ENCODE results near the gene SULT6B1. TPM values are rescaled to one million over a fixed set of nuclear protein-coding genes. Genes with fewer than 3 reads are reported as not detected.

The SULT6B1 gene
- total RNA-seq, 3 donors from 2014 or later: not detected

DNA sequence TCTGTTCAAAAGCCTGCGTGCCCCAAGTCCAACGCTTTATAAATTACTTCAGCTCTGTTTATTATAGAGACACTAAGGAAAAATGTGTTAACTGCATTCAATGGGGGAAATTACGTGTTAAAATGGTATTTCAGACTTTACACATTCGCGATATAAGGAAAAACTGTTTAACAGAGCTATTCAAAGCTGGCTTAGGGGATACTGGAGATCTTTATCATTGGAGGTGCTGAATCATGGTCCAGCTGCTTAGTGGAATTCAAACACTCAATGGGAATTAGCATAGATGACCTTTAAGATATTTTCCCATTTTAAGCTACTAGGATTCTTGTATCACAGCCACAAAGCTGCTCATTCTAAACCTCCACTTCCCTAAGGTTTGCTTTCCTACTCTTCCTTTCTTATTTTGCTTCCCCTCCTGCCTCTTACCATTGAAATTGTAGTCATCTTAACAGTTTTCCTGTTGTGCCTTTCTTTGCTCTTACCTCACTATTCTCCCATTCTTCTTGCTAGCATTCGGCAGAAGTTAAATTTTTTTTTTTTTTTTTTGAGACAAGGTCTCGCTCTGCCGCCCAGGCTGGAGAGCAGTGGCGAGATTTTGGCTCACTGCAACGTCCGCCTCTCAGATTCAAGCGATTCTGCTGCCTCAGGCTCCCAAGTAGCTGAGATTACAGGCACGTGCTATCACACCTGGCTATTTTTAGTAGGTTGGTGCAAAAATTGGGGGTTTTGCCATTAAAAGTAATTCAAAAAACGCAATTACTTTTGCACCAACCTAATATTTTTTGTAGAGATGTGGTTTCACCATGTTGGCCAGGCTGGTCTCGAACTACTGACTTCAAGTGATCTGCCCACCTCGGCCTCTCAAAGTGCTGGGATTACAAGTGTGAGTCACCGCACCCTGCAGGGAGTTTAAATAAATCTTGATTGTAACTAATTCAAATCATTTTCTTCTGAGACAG is 6.5 kb downstream of the SULT6B1 start:
- Mint-ChIP-seq H3K9me3 (no peaks in the 10 kb centered on the region), H3K4me3 (no peak overlapping the region), H3K36me3 (ENCODE audit: insufficient read depth) (no peaks in the 10 kb centered on the region), H3K27me3 (ENCODE audit: low read depth) (peaks cover 10% of the 10 kb centered on the region), H3K4me1 (ENCODE audit: low read depth) (no peaks in the 10 kb centered on the region)
- DNase-seq (no peak), ATAC-seq (no peak)

DNA sequence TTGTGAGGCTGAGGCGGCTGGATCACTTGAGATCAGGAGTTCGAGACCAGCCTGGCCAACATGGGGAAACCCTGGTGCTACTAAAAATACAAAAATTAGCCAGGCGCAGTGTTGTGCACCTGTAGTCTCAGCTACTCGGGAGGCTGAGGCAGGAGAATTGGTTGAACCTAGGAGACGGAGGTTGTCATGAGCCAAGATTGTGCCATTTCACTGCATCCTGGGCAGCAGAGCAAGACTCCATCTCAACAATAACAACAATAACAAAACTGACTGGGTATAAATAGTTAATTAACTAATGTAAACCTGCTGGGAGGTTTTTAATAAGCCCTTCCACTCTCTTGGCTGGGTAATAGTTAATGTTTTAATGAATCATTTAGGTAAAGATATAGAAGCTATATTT is 7.8 kb downstream of the SULT6B1 start:
- ATAC-seq (no peak), DNase-seq (no peak)
- no peak overlapping the region for H3K4me3 Mint-ChIP-seq
- H3K4me1 Mint-ChIP-seq (ENCODE audit: low read depth): no peaks in the 10 kb centered on the region
- no peaks in the 10 kb centered on the region for H3K36me3 Mint-ChIP-seq (ENCODE audit: insufficient read depth)
- peaks cover 10% of the 10 kb centered on the region for H3K27me3 Mint-ChIP-seq (ENCODE audit: low read depth)
- no peaks in the 10 kb centered on the region for H3K9me3 Mint-ChIP-seq

DNA sequence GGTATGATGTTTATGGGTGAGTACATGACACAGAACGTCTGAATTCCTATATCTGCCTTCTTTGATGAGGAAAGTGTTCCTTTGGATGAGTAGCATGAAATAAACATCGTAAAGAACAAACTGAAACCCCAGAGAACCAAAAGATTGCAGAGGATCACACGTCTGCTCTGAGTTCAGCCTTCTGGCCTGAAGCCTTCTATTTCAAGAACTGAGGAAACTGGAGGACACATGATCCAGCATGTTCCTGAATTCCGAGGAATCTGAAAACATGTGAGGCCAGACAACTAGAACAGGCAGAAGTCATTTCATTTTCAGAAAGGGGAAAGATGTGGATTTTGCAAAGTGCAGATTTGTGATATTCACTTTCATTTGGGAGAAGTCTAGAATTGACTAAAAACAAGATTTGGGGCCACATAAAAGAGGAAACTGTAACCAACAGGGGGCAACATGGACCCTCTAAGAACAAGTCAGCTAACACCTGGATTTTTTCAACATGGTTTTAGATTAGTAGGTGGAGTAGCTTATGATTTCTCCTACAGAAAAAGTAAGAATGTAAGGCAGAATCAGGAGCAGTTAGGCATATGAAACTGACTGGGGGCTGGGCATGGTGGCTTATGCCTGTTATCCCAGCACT is 8.3 kb downstream of the SULT6B1 start:
- H3K9me3 Mint-ChIP-seq: no peaks in the 10 kb centered on the region
- no peak overlapping the region for H3K4me3 Mint-ChIP-seq
- ATAC-seq (no peak), DNase-seq (no peak)
- H3K27me3 Mint-ChIP-seq (ENCODE audit: low read depth): peaks cover 10% of the 10 kb centered on the region
- H3K36me3 Mint-ChIP-seq (ENCODE audit: insufficient read depth): no peaks in the 10 kb centered on the region
- no peaks in the 10 kb centered on the region for H3K4me1 Mint-ChIP-seq (ENCODE audit: low read depth)

DNA sequence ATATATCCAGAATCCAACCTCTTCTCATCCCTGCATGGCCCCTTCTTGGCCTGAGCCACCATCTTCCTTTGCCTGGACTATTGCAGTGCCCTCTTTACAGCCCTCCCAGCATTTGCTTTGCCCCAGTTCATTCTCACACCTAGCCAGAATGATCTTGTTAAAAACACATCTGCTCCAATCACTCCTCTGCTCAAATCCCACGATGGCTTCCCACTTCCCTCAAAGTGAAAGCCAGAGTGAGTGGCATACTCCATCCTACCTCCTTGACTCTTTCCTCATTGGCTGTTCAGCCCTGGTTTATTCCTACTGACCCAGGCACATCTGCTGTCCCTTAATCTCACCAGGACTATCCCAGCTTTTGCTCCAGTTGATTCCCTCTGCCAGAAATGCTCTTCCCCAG is 14.7 kb downstream of the SULT6B1 start:
- ATAC-seq (no peak), DNase-seq (no peak)
- H3K9me3 Mint-ChIP-seq: no peaks in the 10 kb centered on the region
- no peaks in the 10 kb centered on the region for H3K4me1 Mint-ChIP-seq (ENCODE audit: low read depth)
- no peaks in the 10 kb centered on the region for H3K27me3 Mint-ChIP-seq (ENCODE audit: low read depth)
- H3K36me3 Mint-ChIP-seq (ENCODE audit: insufficient read depth): no peaks in the 10 kb centered on the region
- H3K4me3 Mint-ChIP-seq: no peak overlapping the region

DNA sequence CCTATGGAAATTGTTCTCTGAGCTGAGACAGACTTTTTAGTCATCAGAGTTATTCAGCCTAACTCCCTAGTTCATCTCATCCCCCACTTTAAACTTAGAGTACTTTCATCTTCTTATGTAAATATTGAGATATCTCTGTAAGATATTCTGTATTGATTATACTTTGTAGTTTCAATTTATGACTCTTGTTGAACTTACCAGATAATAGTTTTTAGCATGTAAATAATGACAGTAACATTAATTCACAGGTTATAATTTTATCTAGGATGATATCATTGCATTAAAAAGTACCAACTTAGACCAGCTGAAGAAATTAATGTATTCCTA is 16.9 kb downstream of the SULT6B1 start:
- no peaks in the 10 kb centered on the region for H3K9me3 Mint-ChIP-seq
- H3K27me3 Mint-ChIP-seq (ENCODE audit: low read depth): no peaks in the 10 kb centered on the region
- no peak overlapping the region for H3K4me3 Mint-ChIP-seq
- H3K4me1 Mint-ChIP-seq (ENCODE audit: low read depth): no peaks in the 10 kb centered on the region
- no peak for ATAC-seq
- H3K36me3 Mint-ChIP-seq (ENCODE audit: insufficient read depth): no peaks in the 10 kb centered on the region
- DNase-seq: no peak

DNA sequence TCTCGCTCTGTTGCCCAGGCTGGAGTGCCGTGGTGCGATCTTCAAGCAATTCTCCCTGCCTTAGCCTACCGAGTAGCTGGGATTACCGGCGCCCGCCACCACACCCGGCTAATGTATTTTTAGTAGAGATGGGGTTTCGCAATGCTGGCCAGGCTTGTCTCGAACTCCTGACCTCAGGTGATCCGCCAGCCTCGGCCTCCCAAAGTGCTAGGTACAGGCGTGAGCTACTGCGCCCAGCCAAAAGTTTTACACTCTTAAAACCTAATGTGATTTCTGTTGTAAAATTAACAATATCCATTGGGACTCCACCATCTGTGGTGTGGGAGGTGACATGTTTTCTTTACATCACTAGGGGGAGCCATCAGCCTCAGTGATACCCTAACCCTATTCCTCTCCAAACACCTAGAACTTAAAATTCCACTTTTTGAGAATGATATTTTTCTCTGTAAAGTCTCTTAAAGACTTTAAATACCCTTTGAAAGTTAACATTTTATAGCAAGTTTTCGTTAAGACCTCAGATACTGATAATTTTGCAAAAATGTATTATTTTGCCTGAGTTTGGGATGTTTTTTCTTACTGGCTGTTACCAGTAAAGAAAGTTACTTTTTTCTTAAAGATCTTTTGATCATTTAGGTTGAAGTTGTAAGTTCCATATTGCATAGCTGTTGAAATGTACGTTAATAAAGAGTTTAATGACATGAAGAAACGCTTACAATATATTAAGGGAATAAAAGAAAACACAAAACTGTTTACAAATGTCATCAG is 20.1 kb downstream of the SULT6B1 start:
- H3K4me1 Mint-ChIP-seq (ENCODE audit: low read depth): no peaks in the 10 kb centered on the region
- H3K36me3 Mint-ChIP-seq (ENCODE audit: insufficient read depth): peaks cover 4% of the 10 kb centered on the region
- no peak overlapping the region for H3K4me3 Mint-ChIP-seq
- DNase-seq (peak; percentile 19), ATAC-seq (peak; percentile 58 to 78)
- peaks cover 6% of the 10 kb centered on the region for H3K9me3 Mint-ChIP-seq
- peaks cover 1% of the 10 kb centered on the region for H3K27me3 Mint-ChIP-seq (ENCODE audit: low read depth)

DNA sequence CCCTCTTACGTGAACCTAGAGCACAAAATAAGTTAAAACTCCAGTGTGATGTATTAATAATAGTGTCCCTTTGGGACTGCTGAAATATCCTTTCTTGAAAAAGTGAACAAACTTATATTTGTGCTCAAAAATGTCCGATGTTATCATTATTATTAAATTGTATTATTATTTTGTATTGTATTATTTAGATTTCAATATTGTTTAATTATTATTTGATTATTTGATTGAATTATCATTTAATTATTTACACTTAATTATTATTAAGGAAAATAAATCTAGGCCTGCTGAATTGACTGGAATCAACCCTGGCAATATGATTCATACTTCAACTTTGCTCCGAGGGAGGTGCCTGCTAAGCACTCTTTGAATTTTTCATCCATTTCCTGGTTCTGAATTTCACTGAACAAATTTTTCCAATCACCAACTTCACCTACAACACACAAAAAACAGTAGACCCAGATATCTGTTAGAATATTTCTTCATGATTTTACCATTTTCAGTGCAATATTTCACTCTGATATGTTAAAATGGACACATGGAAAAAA is 20.8 kb downstream of the SULT6B1 start:
- peaks cover 4% of the 10 kb centered on the region for H3K36me3 Mint-ChIP-seq (ENCODE audit: insufficient read depth)
- peaks cover 6% of the 10 kb centered on the region for H3K9me3 Mint-ChIP-seq
- H3K4me1 Mint-ChIP-seq (ENCODE audit: low read depth): no peaks in the 10 kb centered on the region
- peaks cover 1% of the 10 kb centered on the region for H3K27me3 Mint-ChIP-seq (ENCODE audit: low read depth)
- no peak for ATAC-seq
- no peak overlapping the region for H3K4me3 Mint-ChIP-seq
- no peak for DNase-seq

DNA sequence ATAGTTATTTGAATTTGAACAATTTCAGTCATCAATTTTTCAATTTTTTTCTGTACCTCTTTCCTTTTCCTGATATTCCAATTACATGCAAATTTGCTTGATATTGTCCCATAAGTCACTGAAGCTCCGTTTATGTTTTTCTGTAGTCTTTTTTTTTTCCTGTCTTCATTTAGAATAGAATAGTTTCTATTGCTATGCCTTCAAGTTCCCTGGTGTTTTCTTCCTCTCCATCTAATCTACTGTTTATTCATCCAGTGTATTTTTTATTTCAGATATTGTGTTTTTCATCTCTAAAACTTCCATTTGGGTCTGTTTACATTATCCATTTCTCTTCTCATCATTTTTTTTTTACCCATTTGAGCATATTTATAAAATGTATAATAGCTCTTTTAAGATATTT is 23.7 kb downstream of the SULT6B1 start:
- ATAC-seq (no peak), DNase-seq (no peak)
- Mint-ChIP-seq H3K4me3 (no peak overlapping the region), H3K36me3 (ENCODE audit: insufficient read depth) (peaks cover 4% of the 10 kb centered on the region), H3K4me1 (ENCODE audit: low read depth) (peaks cover 10% of the 10 kb centered on the region), H3K27me3 (ENCODE audit: low read depth) (peaks cover 1% of the 10 kb centered on the region), H3K9me3 (peaks cover 6% of the 10 kb centered on the region)

DNA sequence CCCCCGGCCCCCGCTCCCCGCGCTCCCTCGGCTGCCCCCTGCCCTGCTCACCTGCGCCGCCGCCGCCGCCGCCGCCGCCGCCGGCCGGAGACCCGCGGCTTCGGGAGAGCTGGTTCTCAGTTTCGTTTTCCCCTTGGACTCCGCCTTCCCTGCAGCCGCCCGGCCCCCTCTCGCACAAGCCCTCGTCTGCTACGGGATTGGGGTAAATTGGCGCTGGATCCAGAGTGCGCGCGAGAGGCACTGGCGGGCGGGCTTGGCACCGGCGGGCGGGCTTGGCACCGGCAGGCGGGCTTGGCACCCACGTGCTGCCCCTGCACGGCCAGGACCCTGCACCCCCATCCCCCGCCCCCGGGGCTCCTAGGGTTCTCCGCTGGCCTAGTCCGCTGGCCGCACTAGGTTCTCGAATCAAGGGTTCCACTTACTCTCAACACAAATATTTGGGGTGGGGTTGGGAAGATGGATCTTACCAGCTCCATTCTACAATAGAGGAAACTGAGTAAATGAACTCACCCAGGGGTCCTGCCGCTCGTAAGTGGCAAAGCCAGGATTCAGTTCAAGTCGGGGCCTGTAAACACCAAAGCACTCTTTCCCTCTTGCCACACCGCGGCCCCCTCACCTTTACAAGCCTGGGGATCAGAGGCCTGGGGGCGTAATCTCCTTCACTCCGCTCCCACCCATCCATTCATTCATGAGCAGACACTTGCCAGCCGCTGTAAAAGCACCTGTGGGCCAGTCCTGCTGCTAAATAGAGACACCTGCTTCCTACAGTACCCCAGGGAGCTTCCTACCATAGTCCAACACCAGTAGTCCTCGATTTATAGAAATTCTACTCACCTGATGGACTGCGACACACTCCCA is 31.4 kb downstream of the SULT6B1 start, which contains the start of gene EIF2AK2:
Gene EIF2AK2 (minus strand): TSS at position 124 of the 858 bp plus-strand sequence. CDS start 9,174 bp downstream, outside the sequence.
- peaks cover 66% of the 10 kb centered on the region for H3K4me1 Mint-ChIP-seq (ENCODE audit: low read depth)
- DNase-seq (peak; percentile 71), ATAC-seq (peak; percentile 92 to 96)
- peaks cover 18% of the 10 kb centered on the region for H3K36me3 Mint-ChIP-seq (ENCODE audit: insufficient read depth)
- peak within 1 kb of the TSS; percentile 87 for H3K4me3 Mint-ChIP-seq
- no peaks in the 10 kb centered on the region for H3K27me3 Mint-ChIP-seq (ENCODE audit: low read depth)
- peaks cover 5% of the 10 kb centered on the region for H3K9me3 Mint-ChIP-seq

DNA sequence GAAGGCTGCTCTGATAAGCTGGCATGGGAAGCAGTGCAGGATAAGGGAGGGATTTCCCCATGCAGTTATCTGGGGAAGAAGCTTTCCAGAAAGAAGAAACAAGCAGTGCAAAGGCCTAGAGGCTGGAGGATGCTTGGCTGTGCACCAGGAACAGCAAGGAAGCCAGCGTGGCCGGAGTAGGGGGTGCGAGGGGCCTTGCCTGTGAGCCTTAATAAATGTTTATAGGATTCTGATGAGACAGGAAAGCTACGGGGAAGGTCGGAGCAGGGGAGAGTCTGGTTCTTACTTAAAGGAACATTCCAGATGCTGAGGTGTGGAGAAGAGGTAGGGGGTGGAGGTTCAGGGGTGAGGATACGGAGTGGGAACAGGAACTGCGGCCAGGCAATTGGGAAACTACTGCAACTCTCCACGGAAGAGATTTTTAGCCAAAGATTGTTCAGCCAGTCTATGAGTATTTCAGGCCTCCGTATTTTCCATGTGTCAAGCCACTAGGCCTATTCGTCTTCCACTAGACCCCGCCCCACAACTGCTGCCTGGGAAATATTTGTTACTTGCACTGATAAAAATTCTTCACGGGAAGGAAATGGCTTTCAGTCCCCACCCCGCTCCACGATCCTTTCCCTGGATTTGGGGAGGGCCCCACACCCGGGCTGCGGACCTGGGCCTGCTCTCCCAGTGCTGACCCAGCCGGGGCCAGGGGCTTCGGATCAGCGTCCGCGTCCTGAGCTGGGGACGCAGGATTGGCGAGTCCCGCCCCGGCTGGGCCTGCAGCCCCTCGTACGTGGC is 32.2 kb downstream of the SULT6B1 start:
- peak overlapping the region; percentile 87 for H3K4me3 Mint-ChIP-seq
- peak; percentile 38 to 44 for ATAC-seq

DNA sequence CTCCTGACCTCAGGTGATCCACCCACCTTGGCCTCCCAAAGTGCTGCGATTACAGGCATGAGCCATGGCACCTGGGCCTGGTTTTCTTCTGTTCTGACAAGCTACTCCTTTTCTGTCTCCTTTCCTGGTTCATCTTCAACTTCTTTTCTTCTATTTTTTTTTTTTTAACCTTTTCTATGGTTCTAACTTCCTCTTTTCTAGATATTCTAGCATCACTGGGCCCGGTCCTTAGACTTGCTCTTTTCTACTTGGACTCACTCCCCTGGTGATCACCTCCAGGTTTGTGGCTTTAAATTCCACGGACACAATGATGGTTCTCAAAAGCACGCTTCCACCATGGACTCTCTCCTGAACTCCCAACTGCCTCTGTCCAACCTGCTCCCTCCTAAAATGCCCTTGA is 33.7 kb downstream of the SULT6B1 start:
- H3K4me1 Mint-ChIP-seq (ENCODE audit: low read depth): peaks cover 72% of the 10 kb centered on the region
- no peaks in the 10 kb centered on the region for H3K27me3 Mint-ChIP-seq (ENCODE audit: low read depth)
- ATAC-seq: no peak
- H3K4me3 Mint-ChIP-seq: no peak overlapping the region
- peaks cover 5% of the 10 kb centered on the region for H3K9me3 Mint-ChIP-seq
- no peak for DNase-seq
- peaks cover 21% of the 10 kb centered on the region for H3K36me3 Mint-ChIP-seq (ENCODE audit: insufficient read depth)

More for the DNA sequence above, 32.2 kb downstream of the SULT6B1 start:
- DNase-seq: peak; percentile 25
- H3K4me1 Mint-ChIP-seq (ENCODE audit: low read depth): peaks cover 65% of the 10 kb centered on the region
- H3K27me3 Mint-ChIP-seq (ENCODE audit: low read depth): no peaks in the 10 kb centered on the region
- H3K9me3 Mint-ChIP-seq: peaks cover 5% of the 10 kb centered on the region
- H3K36me3 Mint-ChIP-seq (ENCODE audit: insufficient read depth): peaks cover 20% of the 10 kb centered on the region

DNA sequence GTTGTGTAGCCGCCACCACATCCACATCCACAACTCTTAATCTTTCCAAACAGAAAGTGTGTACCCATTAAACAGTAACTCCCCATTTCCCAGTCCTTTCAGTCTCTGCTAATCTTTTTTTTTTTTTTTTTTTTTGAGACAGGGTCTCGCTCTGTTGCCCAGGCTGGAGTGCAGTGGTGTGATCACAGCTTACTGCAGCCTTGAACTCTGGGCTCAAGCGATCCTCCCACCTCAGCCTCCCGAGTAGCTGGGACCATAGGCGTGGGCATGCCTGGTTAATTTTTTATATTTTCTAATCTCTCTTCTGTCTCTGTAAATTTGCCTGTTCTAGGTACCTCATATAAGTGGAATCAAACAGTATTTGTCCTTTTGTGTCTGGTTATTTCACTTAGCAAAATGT is 35.2 kb downstream of the SULT6B1 start:
- ATAC-seq (no peak), DNase-seq (no peak)
- peaks cover 72% of the 10 kb centered on the region for H3K4me1 Mint-ChIP-seq (ENCODE audit: low read depth)
- no peaks in the 10 kb centered on the region for H3K27me3 Mint-ChIP-seq (ENCODE audit: low read depth)
- H3K9me3 Mint-ChIP-seq: peaks cover 5% of the 10 kb centered on the region
- peaks cover 29% of the 10 kb centered on the region for H3K36me3 Mint-ChIP-seq (ENCODE audit: insufficient read depth)
- H3K4me3 Mint-ChIP-seq: no peak overlapping the region
